Central memory CD4-positive, alpha-beta T cell (primary cell): ENCODE data around the gene GABRG3.

Experiments
- DNase-seq: peaks from one replicate; pipeline ENCODE4 v3.0.0; 2022

Gene GABRG3

GRCh38 chr15:27065151-27065550 lies 94.2 kb downstream of the GABRG3 start:
- no peak for DNase-seq

- no peak for DNase-seq
These were observed 94.8 kb downstream of the GABRG3 start for GRCh38 chr15:27065785-27066184.

- no peak for DNase-seq
These were observed 95.5 kb downstream of the GABRG3 start for GRCh38 chr15:27066446-27066845.

- no peak for DNase-seq
These were observed 96.2 kb downstream of the GABRG3 start for GRCh38 chr15:27067175-27067574.

GRCh38 chr15:27070841-27071240 lies 99.9 kb downstream of the GABRG3 start:
- no peak for DNase-seq

- no peak for DNase-seq
These were observed 103.2 kb downstream of the GABRG3 start for GRCh38 chr15:27074179-27074578.

GRCh38 chr15:27077790-27078189 lies 106.8 kb downstream of the GABRG3 start:
- DNase-seq: no peak

GRCh38 chr15:27081676-27082418 lies 110.9 kb downstream of the GABRG3 start:
- no peak for DNase-seq

- DNase-seq: no peak
These were observed 111.5 kb downstream of the GABRG3 start for GRCh38 chr15:27082526-27082925.

- DNase-seq: no peak
These were observed 113.9 kb downstream of the GABRG3 start for GRCh38 chr15:27084844-27085243.

GRCh38 chr15:27086149-27086548 lies 115.2 kb downstream of the GABRG3 start:
- DNase-seq: no peak

GRCh38 chr15:27086805-27087204 lies 115.8 kb downstream of the GABRG3 start:
- no peak for DNase-seq

- DNase-seq: no peak
These were observed 116.9 kb downstream of the GABRG3 start for GRCh38 chr15:27087651-27088583.

- DNase-seq: no peak
These were observed 117.7 kb downstream of the GABRG3 start for GRCh38 chr15:27088584-27089232.

GRCh38 chr15:27089233-27089586 lies 118.2 kb downstream of the GABRG3 start:
- DNase-seq: no peak

GRCh38 chr15:27089676-27090075 lies 118.7 kb downstream of the GABRG3 start:
- no peak for DNase-seq

- DNase-seq: no peak
These were observed 120.4 kb downstream of the GABRG3 start for GRCh38 chr15:27091270-27091940.

- DNase-seq: no peak
These were observed 121.4 kb downstream of the GABRG3 start for GRCh38 chr15:27092390-27092789.

- DNase-seq: no peak
These were observed 123.3 kb downstream of the GABRG3 start for GRCh38 chr15:27094235-27094634.

- DNase-seq: no peak
These were observed 125.1 kb downstream of the GABRG3 start for GRCh38 chr15:27095886-27096624.

GRCh38 chr15:27097506-27097905 lies 126.5 kb downstream of the GABRG3 start:
- DNase-seq: no peak

GRCh38 chr15:27101982-27102381 lies 131.0 kb downstream of the GABRG3 start:
- no peak for DNase-seq
